ENCODE results near the gene MBP.

GRCh38 chr18:77000527-77000926 lies 132.1 kb downstream of the MBP start:
- TF ChIP-seq CTCF (IDR thresholded peaks at IDR 0.05; ENCODE audit: low read depth, low read length) = peak; percentile 89
- TF ChIP-seq MYC (IDR thresholded peaks at IDR 0.05; ENCODE audit: low read depth, low read length) = no peak
- TF ChIP-seq POLR2A (IDR thresholded peaks at IDR 0.05; ENCODE audit: extremely low read depth, insufficient read length) = no peak
- no peak for TF ChIP-seq MAX (IDR thresholded peaks at IDR 0.05; ENCODE audit: low read depth, low read length)
